Spleen (tissue), 11 donors: Measurements from ENCODE around the gene FREM2. TPM values are rescaled to one million over a fixed set of nuclear protein-coding genes. Genes with fewer than 3 reads are reported as not detected.

ENCODE experiments used
- DNase-seq: peaks from one replicate; pipeline ENCODE4 v3.0.0-alpha.2; 2020
- H3K27ac ChIP-seq, 8 donors: fragments of 200-600 bp; sonication (generic) in 7 of 8; 1 replicate in 4 of 8; 2 replicates in 4 of 8; pipeline versions ENCODE4 v1.5.0 to v1.8.0; 2016 to 2021; ENCODE audit warnings: inconsistent platforms in 4 of 8, mild to moderate bottlenecking in 4 of 8, moderate library complexity in 1 of 8
- H3K27me3 ChIP-seq, 7 donors: fragments of 200-600 bp; sonication (generic) in 6 of 7; replicated peaks in 1 of 7; 1 replicate in 4 of 7; 2 replicates in 3 of 7; pipeline versions ENCODE4 v1.5.0 to v1.8.0; 2016 to 2021; ENCODE audit warnings: inconsistent platforms in 3 of 7, mild to moderate bottlenecking in 1 of 7
- H3K36me3 ChIP-seq, 6 donors: fragments of 200-600 bp; sonication (generic) in 5 of 6; 1 replicate in 4 of 6; 2 replicates in 2 of 6; pipeline versions ENCODE4 v1.5.0 to v1.8.0; 2016 to 2021; ENCODE audit warnings: inconsistent platforms in 2 of 6
- H3K4me1 ChIP-seq, 6 donors: fragments of 200-600 bp; sonication (generic) in 5 of 6; 1 replicate in 3 of 6; 2 replicates in 3 of 6; pipeline versions ENCODE4 v1.5.0 to v1.8.0; 2016 to 2021; ENCODE audit warnings: inconsistent platforms in 3 of 6
- H3K4me3 ChIP-seq, 8 donors: fragments of 200-600 bp; sonication (generic) in 7 of 8; 1 replicate in 4 of 8; 2 replicates in 4 of 8; pipeline versions ENCODE4 v1.5.0 to v1.8.0; 2016 to 2021; ENCODE audit warnings: inconsistent platforms in 4 of 8, mild to moderate bottlenecking in 4 of 8, moderate library complexity in 2 of 8
- H3K9me3 ChIP-seq, 8 donors: fragments of 200-600 bp; sonication (generic) in 7 of 8; 1 replicate in 4 of 8; 2 replicates in 4 of 8; pipeline versions ENCODE4 v1.5.0 to v1.8.0; 2016 to 2021; ENCODE audit warnings: inconsistent platforms in 4 of 8
- POLR2A ChIP-seq, 3 donors: fragments of 450-650 bp; IDR thresholded peaks; one replicate each; pipeline ENCODE4 v1.5.1; 2017; ENCODE audit warnings: antibody characterized with exemption in 3 of 3, mild to moderate bottlenecking in 1 of 3
- POLR2AphosphoS5 ChIP-seq, 3 donors: sonication (generic); formaldehyde crosslinking; IDR thresholded peaks; one replicate each; pipeline ENCODE4 v1.5.1; 2017; ENCODE audit warnings: antibody characterized with exemption in 3 of 3
- WGBS, 5 donors: extraction: QIAGEN DNeasy Blood & Tissue Kit in 3 of 5; methylation state at CpG; one replicate each; pipeline versions ENCODE4 v1.1.5 to v1.1.7; 2013 to 2018; 5-methylcytosine and 5-hydroxymethylcytosine counted together
- intact Hi-C: fragments of 100-400 bp; cut with DNase I; formaldehyde crosslinking; loops from one replicate; pipeline ENCODE4 v1.15.0; 2023; ENCODE audit warnings: low total_unique reads
- polyA plus RNA-seq, 3 donors: library from polyadenylated mRNA; stranded (reverse); fragments of 200-250 nt; gene quantifications; one replicate each; pipeline ENCODE4 v1.2.1, GENCODE V29; 2013
- total RNA-seq, 7 donors: library from RNA; depleted of rRNA in 3 of 7; stranded (reverse); fragments of >200 nt in 3 of 7; fragmentation: NEBNext Ultra II Directional in 4 of 7; extraction: Animal tissue kit (Norgen Biotek cat#: 25700) in 4 of 7; gene quantifications; one replicate each; pipeline versions ENCODE4 v1.1.0 to v1.2.1, GENCODE V29; 2016 to 2021
- TF ChIP-seq, protein P1 (sequence below), 11 experiments: fragments of 200-600 bp in 7 of 11; fragments of 450-650 bp in 4 of 11; sonication (generic) in 4 of 11; IDR thresholded peaks in 8 of 11; conservative IDR thresholded peaks in 3 of 11; 1 replicate in 7 of 11; 2 replicates in 4 of 11; pipeline versions ENCODE4 v1.4.0 to v1.8.0; 2016 to 2021; ENCODE audit warnings: antibody characterized with exemption in 11 of 11, inconsistent platforms in 4 of 11, mild to moderate bottlenecking in 1 of 11
- donor health status: healthy with polysubstance abuse.
- donor health status: DM: no; HTN: no; CAD: no; lungs with moderate emphysema.
- donor health status: DM: no; HTN: no; CAD: no.
- donor health status: Bipolar disorder and iron deficiency.
- donor health status: healthy.
- donor health status: DM: no; HTN: no; CAD: no.
- donor health status: DM: yes; HTN: yes; CAD: no.

FREM2 gene
- total and polyA plus RNA-seq, 10 donors: 0.03 to 0.93 (median 0.21) TPM; not detected in 2

DNA sequence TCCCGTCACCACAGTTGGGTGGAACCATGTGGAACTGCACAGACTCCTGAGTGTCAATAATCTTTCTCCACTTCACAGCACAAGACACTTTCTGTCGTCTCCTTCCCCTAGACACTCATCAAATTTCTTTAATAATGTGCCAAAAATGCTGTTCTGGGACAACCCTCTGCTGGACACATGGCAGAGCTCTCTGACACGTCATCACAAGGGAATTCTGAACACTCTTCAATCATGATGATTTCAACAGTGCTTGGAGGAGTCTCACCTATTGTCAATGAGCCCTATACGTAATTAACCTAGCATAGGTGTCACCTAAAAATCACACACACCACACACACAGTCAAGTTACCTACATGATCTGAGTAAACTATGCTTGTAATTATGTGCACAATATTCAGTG lies 162.4 kb downstream of the FREM2 start:
- no peak for TF ChIP-seq POLR2AphosphoS5 (IDR thresholded peaks at IDR 0.05)
- H3K9me3 ChIP-seq: no peaks in the 10 kb centered on the region
- DNase-seq: no peak
- H3K4me3 ChIP-seq: no peak overlapping the region
- intact Hi-C loops: no loop called here
- H3K36me3 ChIP-seq: no peaks in the 10 kb centered on the region
- H3K4me1 ChIP-seq: no peaks in the 10 kb centered on the region
- WGBS, 5 donors: 68 to 83% (median 75%) methylated on average over 4 of the region's 4 CpGs
- no peak overlapping the region for H3K27ac ChIP-seq
- H3K27me3 ChIP-seq: no peaks in the 10 kb centered on the region

DNA sequence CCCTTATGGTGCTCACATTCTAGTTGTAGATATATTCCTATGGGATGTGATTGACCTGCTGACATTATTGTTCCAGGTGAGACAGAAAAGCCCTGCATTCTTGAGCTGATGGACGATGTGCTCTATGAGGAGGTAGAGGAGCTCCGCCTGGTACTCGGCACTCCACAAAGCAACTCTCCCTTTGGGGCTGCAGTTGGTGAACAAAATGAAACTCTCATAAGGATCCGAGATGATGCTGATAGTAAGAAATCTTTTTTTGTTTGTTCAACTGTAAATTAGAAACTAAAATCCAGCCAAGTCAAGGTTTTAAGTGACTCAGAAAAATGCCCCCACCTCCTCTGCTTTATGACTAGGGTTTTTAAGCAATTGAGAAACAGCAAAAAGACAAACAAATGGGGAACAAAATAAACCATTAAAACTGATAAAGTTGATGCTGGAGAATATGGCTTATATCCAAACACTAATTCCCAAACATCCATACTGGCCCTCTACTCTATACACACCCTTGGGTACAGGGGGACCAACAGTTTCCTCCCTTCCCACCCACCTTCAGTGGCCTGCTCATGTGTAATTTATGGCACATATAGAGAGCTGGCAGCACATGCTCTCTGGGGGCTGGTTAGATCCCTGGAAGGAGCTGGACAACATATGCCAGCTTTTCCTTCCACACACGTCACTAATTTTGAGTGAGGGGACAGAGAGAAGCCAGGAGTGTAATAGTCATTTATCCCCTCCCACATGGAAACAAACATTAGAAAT lies 164.2 kb downstream of the FREM2 start:
- WGBS, 5 donors: 75 to 92% (median 84%) methylated on average over 5 of the region's 5 CpGs
- TF ChIP-seq POLR2A (IDR thresholded peaks at IDR 0.05) (no peak), POLR2AphosphoS5 (IDR thresholded peaks at IDR 0.05) (no peak)
- TF ChIP-seq, protein P1, sequence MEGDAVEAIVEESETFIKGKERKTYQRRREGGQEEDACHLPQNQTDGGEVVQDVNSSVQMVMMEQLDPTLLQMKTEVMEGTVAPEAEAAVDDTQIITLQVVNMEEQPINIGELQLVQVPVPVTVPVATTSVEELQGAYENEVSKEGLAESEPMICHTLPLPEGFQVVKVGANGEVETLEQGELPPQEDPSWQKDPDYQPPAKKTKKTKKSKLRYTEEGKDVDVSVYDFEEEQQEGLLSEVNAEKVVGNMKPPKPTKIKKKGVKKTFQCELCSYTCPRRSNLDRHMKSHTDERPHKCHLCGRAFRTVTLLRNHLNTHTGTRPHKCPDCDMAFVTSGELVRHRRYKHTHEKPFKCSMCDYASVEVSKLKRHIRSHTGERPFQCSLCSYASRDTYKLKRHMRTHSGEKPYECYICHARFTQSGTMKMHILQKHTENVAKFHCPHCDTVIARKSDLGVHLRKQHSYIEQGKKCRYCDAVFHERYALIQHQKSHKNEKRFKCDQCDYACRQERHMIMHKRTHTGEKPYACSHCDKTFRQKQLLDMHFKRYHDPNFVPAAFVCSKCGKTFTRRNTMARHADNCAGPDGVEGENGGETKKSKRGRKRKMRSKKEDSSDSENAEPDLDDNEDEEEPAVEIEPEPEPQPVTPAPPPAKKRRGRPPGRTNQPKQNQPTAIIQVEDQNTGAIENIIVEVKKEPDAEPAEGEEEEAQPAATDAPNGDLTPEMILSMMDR (IDR thresholded peaks at IDR 0.05 in 8 of 11, conservative IDR thresholded peaks at IDR 0.05 in 3 of 11): no peak

DNA sequence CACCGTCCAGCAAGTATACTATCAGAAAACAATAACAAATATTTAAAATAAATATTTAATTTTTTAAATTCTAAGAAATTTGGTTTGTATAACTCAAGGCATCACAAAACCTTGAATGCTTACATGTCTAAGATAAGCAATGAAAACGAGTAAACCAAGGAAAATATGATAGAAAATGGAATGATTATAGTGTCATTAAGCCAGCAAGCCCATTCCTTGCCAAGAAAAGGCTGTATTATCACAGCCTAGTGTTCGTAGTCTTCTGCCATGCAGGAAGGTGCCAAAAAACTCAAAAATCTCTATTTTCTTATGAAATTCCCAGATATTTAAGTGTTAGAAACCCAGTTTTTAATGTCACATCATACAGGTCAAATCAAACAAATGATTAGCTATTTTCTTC lies 167.3 kb downstream of the FREM2 start:
- no peaks in the 10 kb centered on the region for H3K9me3 ChIP-seq
- H3K4me1 ChIP-seq: no peaks in the 10 kb centered on the region
- H3K27ac ChIP-seq: no peak overlapping the region
- TF ChIP-seq POLR2A (IDR thresholded peaks at IDR 0.05) (no peak), POLR2AphosphoS5 (IDR thresholded peaks at IDR 0.05) (no peak)
- TF ChIP-seq, protein P1 (IDR thresholded peaks at IDR 0.05 in 8 of 11, conservative IDR thresholded peaks at IDR 0.05 in 3 of 11): no peak
- no peak for DNase-seq
- WGBS, 5 donors: 61 to 74% (median 71%) methylated on average over 3 of the region's 3 CpGs
- no peaks in the 10 kb centered on the region for H3K27me3 ChIP-seq
- intact Hi-C loops: no loop called here
- no peaks in the 10 kb centered on the region for H3K36me3 ChIP-seq
- no peak overlapping the region for H3K4me3 ChIP-seq

More for the DNA sequence above, 164.2 kb downstream of the FREM2 start:
- no peaks in the 10 kb centered on the region for H3K27me3 ChIP-seq
- H3K9me3 ChIP-seq: no peaks in the 10 kb centered on the region
- H3K27ac ChIP-seq: no peak overlapping the region
- H3K4me1 ChIP-seq: no peaks in the 10 kb centered on the region
- DNase-seq: no peak
- no peaks in the 10 kb centered on the region for H3K36me3 ChIP-seq
- no peak overlapping the region for H3K4me3 ChIP-seq
- intact Hi-C loops: no loop called here

DNA sequence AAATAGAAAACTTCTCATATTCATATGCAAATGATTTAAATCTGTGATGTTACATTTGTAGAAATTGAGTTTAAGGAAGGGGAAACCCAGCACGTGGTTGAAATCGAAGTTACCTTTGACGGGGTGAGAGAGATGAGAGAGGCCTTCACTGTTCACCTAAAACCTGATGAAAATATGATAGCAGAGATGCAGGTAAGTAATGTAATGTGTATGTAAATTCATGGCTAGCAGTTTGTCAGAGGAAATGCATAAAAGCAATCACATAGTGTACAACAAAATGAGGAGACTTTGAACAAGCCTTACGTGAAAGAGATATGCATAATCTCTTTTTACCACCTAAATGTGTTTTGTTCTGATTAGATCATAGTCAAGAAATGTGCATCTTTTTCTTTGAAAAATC lies 169.2 kb downstream of the FREM2 start:
- Histone ChIP-seq H3K4me1 (no peaks in the 10 kb centered on the region), H3K9me3 (no peaks in the 10 kb centered on the region), H3K27ac (no peak overlapping the region), H3K36me3 (no peaks in the 10 kb centered on the region), H3K27me3 (no peaks in the 10 kb centered on the region), H3K4me3 (no peak overlapping the region)
- intact Hi-C loops: no loop called here
- TF ChIP-seq POLR2AphosphoS5 (IDR thresholded peaks at IDR 0.05) (no peak), POLR2A (IDR thresholded peaks at IDR 0.05) (no peak)
- TF ChIP-seq, protein P1 (IDR thresholded peaks at IDR 0.05 in 8 of 11, conservative IDR thresholded peaks at IDR 0.05 in 3 of 11): no peak
- DNase-seq: no peak
- WGBS, 5 donors: 61 to 77% (median 76%) methylated on average over 4 of the region's 4 CpGs
